ENCODE data around the gene TVP23C.

DNA sequence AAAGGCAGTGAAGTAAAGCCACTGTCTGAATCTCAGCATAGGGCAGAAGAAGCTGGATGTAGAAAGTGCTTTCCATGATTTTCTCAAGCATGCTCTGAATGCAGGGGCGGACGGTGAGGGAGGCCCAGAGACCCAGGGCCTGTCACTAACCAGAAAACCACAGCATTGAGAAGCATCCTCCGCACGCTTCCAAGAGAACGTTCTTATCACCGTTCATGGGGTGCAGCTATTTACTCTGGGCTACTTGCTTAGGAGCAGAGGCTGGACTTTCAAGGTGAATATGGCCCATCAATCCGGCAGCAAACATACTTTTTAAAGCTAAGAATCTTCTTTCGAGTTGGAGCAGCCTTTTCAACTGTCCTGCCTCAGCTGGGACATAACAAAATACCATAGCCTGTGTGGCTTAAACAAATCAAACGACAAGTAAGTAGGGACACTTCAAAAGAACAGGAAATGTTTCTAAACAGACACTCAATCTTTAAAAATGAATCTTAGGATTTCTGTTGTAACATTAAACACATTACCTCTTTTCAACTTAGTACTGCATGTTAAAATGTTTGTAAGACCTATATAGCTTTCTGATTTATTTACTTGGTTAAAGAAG lies 49.3 kb downstream of the TVP23C start:
- TF ChIP-seq, protein P1, sequence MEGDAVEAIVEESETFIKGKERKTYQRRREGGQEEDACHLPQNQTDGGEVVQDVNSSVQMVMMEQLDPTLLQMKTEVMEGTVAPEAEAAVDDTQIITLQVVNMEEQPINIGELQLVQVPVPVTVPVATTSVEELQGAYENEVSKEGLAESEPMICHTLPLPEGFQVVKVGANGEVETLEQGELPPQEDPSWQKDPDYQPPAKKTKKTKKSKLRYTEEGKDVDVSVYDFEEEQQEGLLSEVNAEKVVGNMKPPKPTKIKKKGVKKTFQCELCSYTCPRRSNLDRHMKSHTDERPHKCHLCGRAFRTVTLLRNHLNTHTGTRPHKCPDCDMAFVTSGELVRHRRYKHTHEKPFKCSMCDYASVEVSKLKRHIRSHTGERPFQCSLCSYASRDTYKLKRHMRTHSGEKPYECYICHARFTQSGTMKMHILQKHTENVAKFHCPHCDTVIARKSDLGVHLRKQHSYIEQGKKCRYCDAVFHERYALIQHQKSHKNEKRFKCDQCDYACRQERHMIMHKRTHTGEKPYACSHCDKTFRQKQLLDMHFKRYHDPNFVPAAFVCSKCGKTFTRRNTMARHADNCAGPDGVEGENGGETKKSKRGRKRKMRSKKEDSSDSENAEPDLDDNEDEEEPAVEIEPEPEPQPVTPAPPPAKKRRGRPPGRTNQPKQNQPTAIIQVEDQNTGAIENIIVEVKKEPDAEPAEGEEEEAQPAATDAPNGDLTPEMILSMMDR (IDR thresholded peaks at IDR 0.05) = no peak
- no peak for TF ChIP-seq POLR2A (IDR thresholded peaks at IDR 0.05)
